Ishikawa (cell line): ENCODE data around the gene ALG10.

Experiments used
- TAF1 ChIP-seq: IDR thresholded peaks from 2 replicates; pipeline ENCODE4 v1.6.1; 2012; ENCODE audit warnings: low read depth, mild to moderate bottlenecking
- YY1 ChIP-seq: IDR thresholded peaks from 2 replicates; pipeline ENCODE4 v1.6.1; 2012; ENCODE audit warnings: low read depth
- TF ChIP-seq, protein P1 (sequence below): IDR thresholded peaks from 2 replicates; pipeline ENCODE4 v1.6.1; 2012

DNA sequence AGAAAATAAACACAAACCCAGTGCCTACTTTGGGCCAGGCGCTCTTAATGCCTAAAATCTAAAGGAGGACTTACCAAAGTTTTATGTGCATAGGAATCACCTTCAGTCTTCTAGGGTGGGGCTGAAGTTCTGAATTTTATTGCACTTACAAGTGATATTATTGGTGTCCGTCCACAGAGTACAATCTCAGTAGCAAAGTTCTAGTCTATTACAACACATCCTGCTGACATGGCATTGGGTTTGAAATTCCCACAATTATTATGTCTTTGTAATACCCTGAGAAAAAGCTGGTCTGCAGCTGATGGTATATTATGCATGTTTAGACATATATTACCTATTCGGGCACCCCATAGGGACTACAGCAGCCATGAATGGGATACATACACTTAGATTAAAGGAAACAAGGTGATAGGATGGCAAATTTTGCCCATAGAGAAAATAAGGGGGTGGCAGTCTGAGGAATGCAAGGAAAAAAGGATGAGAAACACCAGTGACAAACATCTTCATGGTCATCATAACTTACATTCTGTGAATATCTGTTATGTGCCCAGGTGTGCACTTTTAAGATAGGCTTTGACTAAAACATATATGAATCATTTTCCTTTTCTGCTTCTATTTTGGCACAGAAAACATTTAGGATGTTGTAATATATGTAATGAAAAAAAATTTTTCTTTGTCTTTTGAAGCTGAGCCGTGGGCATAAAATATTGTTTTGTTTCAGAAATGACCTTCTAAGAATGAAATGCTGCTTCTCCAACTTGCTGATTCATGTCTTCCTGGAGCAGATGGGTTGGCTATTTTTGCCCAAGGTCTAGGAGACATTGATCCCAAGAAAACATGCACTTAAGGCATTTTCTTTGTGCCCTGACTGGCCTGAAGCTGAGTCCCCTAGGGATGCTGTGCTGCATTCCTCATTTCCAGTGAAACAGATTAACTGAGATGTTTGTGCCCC lies 27.2 kb upstream of the ALG10 start:
- TF ChIP-seq, protein P1, sequence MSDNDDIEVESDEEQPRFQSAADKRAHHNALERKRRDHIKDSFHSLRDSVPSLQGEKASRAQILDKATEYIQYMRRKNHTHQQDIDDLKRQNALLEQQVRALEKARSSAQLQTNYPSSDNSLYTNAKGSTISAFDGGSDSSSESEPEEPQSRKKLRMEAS: no peak
- TF ChIP-seq YY1 (no peak), TAF1 (no peak)
